Activated naive CD4-positive, alpha-beta T cell treated with anti-CD3 and anti-CD28 coated beads, Interleukin-2, amount 10 ng/mL, durations not matched to agents 7 days and 5 days (primary cell): ENCODE measurements around the gene RNF151.
"Not testable (repeated sequence)": the region's sequence is repeated elsewhere in the genome, so short reads cannot be mapped to it uniquely, and the experiment has no call there.

Experiments
- CTCF ChIA-PET: fragments of 350-600 bp; sonication (Branson Sonifier 250); formaldehyde crosslinking; loops from one replicate; lab custom pipeline; 2021; ENCODE audit warnings: antibody characterized with exemption; lab: Charles Lee
- DNase-seq: peaks from one replicate; pipeline ENCODE4 v3.0.0-alpha.2; 2020
- H3K27ac Mint-ChIP-seq: one replicate; pipeline ENCODE4 v1.8.0; 2021; ENCODE audit warnings: mild to moderate bottlenecking, moderate library complexity, mixed read lengths
- H3K27me3 Mint-ChIP-seq: one replicate; pipeline ENCODE4 v1.8.0; 2021; ENCODE audit warnings: mild to moderate bottlenecking, mixed read lengths
- H3K36me3 Mint-ChIP-seq: one replicate; pipeline ENCODE4 v1.8.0; 2021; ENCODE audit warnings: mixed read lengths
- H3K4me1 Mint-ChIP-seq: one replicate; pipeline ENCODE4 v1.8.0; 2021; ENCODE audit warnings: mixed read lengths
- H3K4me3 Mint-ChIP-seq: one replicate; pipeline ENCODE4 v1.8.0; 2021; ENCODE audit warnings: mild to moderate bottlenecking, moderate library complexity, mixed read lengths
- H3K9me3 Mint-ChIP-seq: one replicate; pipeline ENCODE4 v1.8.0; 2021; ENCODE audit warnings: mixed read lengths

The RNF151 gene

GRCh38 chr16:1942810-1943726, 23.6 kb upstream of the RNF151 start, which contains the start of gene MSRB1:
Gene MSRB1 (minus strand): TSS chr16:1943199. CDS start chr16:1943156, 43 bp downstream.
- Mint-ChIP-seq H3K27ac (peak within 1 kb of the TSS; percentile 70), H3K9me3 (no peaks in the 10 kb centered on the region), H3K36me3 (peaks cover 2% of the 10 kb centered on the region), H3K27me3 (no peaks in the 10 kb centered on the region), H3K4me1 (peaks cover 30% of the 10 kb centered on the region), H3K4me3 (peak within 1 kb of the TSS; percentile 82)
- CTCF ChIA-PET, result interaction anchor here (1.0 to 1.3 kb wide), 2 partner anchors 14 to 198 kb away, joined by 3 to 4 read pairs; no protein-coding TSS in a partner anchor
- DNase-seq, result peak; percentile 100

GRCh38 chr16:1944612-1945199, 21.9 kb upstream of the RNF151 start:
- CTCF ChIA-PET, result interaction anchor here (1.7 kb wide), 1 partner anchor 13 kb away, joined by 6 read pairs; no protein-coding TSS in a partner anchor
- Mint-ChIP-seq H3K4me1 (peaks cover 30% of the 10 kb centered on the region), H3K27ac (peak overlapping the region; percentile 50), H3K36me3 (peaks cover 2% of the 10 kb centered on the region), H3K27me3 (no peaks in the 10 kb centered on the region), H3K9me3 (no peaks in the 10 kb centered on the region), H3K4me3 (peak overlapping the region; percentile 82)
- no peak for DNase-seq

GRCh38 chr16:1945559-1946391, 20.9 kb upstream of the RNF151 start:
- Mint-ChIP-seq H3K9me3 (no peaks in the 10 kb centered on the region), H3K4me3 (no peak overlapping the region), H3K36me3 (peaks cover 2% of the 10 kb centered on the region), H3K27me3 (no peaks in the 10 kb centered on the region), H3K27ac (no peak overlapping the region), H3K4me1 (peaks cover 30% of the 10 kb centered on the region)
- DNase-seq, result no peak
- CTCF ChIA-PET, result interaction anchor here (1.7 kb wide), 1 partner anchor 12 kb away, joined by 6 read pairs; no protein-coding TSS in a partner anchor

- Mint-ChIP-seq H3K27ac (no peak overlapping the region), H3K4me3 (no peak overlapping the region), H3K4me1 (peaks cover 23% of the 10 kb centered on the region), H3K27me3 (peaks cover 4% of the 10 kb centered on the region), H3K9me3 (no peaks in the 10 kb centered on the region), H3K36me3 (no peaks in the 10 kb centered on the region)
- CTCF ChIA-PET, result interaction anchor here (1.7 kb wide), 1 partner anchor 11 kb away, joined by 6 read pairs; no protein-coding TSS in a partner anchor
- no peak for DNase-seq
Observed at GRCh38 chr16:1946495-1947368, 19.9 kb upstream of the RNF151 start.

- no peak overlapping the region for H3K27ac Mint-ChIP-seq
- H3K36me3 Mint-ChIP-seq, result no peaks in the 10 kb centered on the region
- CTCF ChIA-PET, result no interaction called here
- DNase-seq, result no peak
- H3K4me3 Mint-ChIP-seq, result no peak overlapping the region
- H3K4me1 Mint-ChIP-seq, result peaks cover 18% of the 10 kb centered on the region
- H3K9me3 Mint-ChIP-seq, result no peaks in the 10 kb centered on the region
- peaks cover 4% of the 10 kb centered on the region for H3K27me3 Mint-ChIP-seq
Observed at GRCh38 chr16:1947369-1947670, 19.3 kb upstream of the RNF151 start.

- H3K27ac Mint-ChIP-seq, result no peak overlapping the region
- CTCF ChIA-PET, result no interaction called here
- H3K27me3 Mint-ChIP-seq, result peaks cover 12% of the 10 kb centered on the region
- no peak overlapping the region for H3K4me3 Mint-ChIP-seq
- no peaks in the 10 kb centered on the region for H3K36me3 Mint-ChIP-seq
- no peak for DNase-seq
- H3K9me3 Mint-ChIP-seq, result no peaks in the 10 kb centered on the region
- peaks cover under 1% of the 10 kb centered on the region for H3K4me1 Mint-ChIP-seq
Observed at GRCh38 chr16:1949507-1949906, 17.1 kb upstream of the RNF151 start.

- H3K27me3 Mint-ChIP-seq, result peaks cover 17% of the 10 kb centered on the region
- H3K4me3 Mint-ChIP-seq, result no peak overlapping the region
- DNase-seq, result no peak
- no peaks in the 10 kb centered on the region for H3K4me1 Mint-ChIP-seq
- CTCF ChIA-PET, result no interaction called here
- H3K27ac Mint-ChIP-seq, result no peak overlapping the region
- H3K36me3 Mint-ChIP-seq, result no peaks in the 10 kb centered on the region
- H3K9me3 Mint-ChIP-seq, result no peaks in the 10 kb centered on the region
Observed at GRCh38 chr16:1950047-1950446, 16.6 kb upstream of the RNF151 start.

- H3K4me3 Mint-ChIP-seq, result no peak overlapping the region
- peaks cover 17% of the 10 kb centered on the region for H3K27me3 Mint-ChIP-seq
- no peaks in the 10 kb centered on the region for H3K9me3 Mint-ChIP-seq
- CTCF ChIA-PET, result interaction anchor here (1.2 kb wide), 1 partner anchor 54 kb away, joined by 3 read pairs; no protein-coding TSS in a partner anchor
- no peaks in the 10 kb centered on the region for H3K36me3 Mint-ChIP-seq
- H3K4me1 Mint-ChIP-seq, result no peaks in the 10 kb centered on the region
- H3K27ac Mint-ChIP-seq, result no peak overlapping the region
- no peak for DNase-seq
Observed at GRCh38 chr16:1950559-1950958, 16.1 kb upstream of the RNF151 start.

- Mint-ChIP-seq H3K27ac (no peak overlapping the region), H3K4me3 (no peak overlapping the region), H3K9me3 (no peaks in the 10 kb centered on the region), H3K4me1 (peaks cover 2% of the 10 kb centered on the region), H3K36me3 (no peaks in the 10 kb centered on the region), H3K27me3 (peaks cover 31% of the 10 kb centered on the region)
- CTCF ChIA-PET, result no interaction called here
- no peak for DNase-seq
Observed at GRCh38 chr16:1953734-1954133, 12.9 kb upstream of the RNF151 start.

GRCh38 chr16:1957434-1958142, 9.1 kb upstream of the RNF151 start:
- CTCF ChIA-PET, result interaction anchor here (0.9 to 2.2 kb wide), 2 partner anchors 12 to 183 kb away, joined by 3 to 6 read pairs; no protein-coding TSS in a partner anchor
- not testable (repeated sequence) for DNase-seq, H3K9me3 Mint-ChIP-seq, H3K4me3 Mint-ChIP-seq, H3K27ac Mint-ChIP-seq
- peaks cover 28% of the 10 kb centered on the region for H3K4me1 Mint-ChIP-seq
- peaks cover 15% of the 10 kb centered on the region for H3K36me3 Mint-ChIP-seq
- H3K27me3 Mint-ChIP-seq, result peaks cover 24% of the 10 kb centered on the region

- not testable (repeated sequence) for H3K4me3 Mint-ChIP-seq
Observed at GRCh38 chr16:1958143-1958491, 8.5 kb upstream of the RNF151 start.

GRCh38 chr16:1958715-1959268, 7.9 kb upstream of the RNF151 start:
- Mint-ChIP-seq H3K36me3 (peaks cover 23% of the 10 kb centered on the region), H3K4me3 (peak overlapping the region; percentile 95), H3K27ac (peak overlapping the region; percentile 62), H3K9me3 (no peaks in the 10 kb centered on the region), H3K4me1 (peaks cover 40% of the 10 kb centered on the region), H3K27me3 (peaks cover 21% of the 10 kb centered on the region)
- CTCF ChIA-PET, result interaction anchor here (1.8 to 2.2 kb wide), 2 partner anchors 13 kb away, joined by 4 to 6 read pairs; partner anchors contain the start of gene TBL3
- DNase-seq, result no peak

More at GRCh38 chr16:1958143-1958491, 8.5 kb upstream of the RNF151 start:
- CTCF ChIA-PET, result interaction anchor here (0.9 to 2.2 kb wide), 3 partner anchors 12 to 183 kb away, joined by 3 to 6 read pairs (median 4); partner anchors contain the start of gene TBL3
- not testable (repeated sequence) for H3K27ac Mint-ChIP-seq, DNase-seq, H3K9me3 Mint-ChIP-seq
- H3K27me3 Mint-ChIP-seq, result peaks cover 21% of the 10 kb centered on the region
- peaks cover 20% of the 10 kb centered on the region for H3K36me3 Mint-ChIP-seq
- H3K4me1 Mint-ChIP-seq, result peaks cover 34% of the 10 kb centered on the region
